Body of pancreas (tissue), 4 donors: ENCODE data around the gene DMXL2. TPM values are rescaled to one million over a fixed set of nuclear protein-coding genes. Genes with fewer than 3 reads are reported as not detected.
"Not testable (repeated sequence)": the region's sequence is repeated elsewhere in the genome, so short reads cannot be mapped to it uniquely, and the experiment has no call there.

Experiments
- ATAC-seq: fragments of 150-250 bp; one replicate; pipeline ENCODE4 v1.9.1; 2016
- DNase-seq, 4 donors: peaks; one replicate each; pipeline ENCODE4 v3.0.0-alpha.2; 2019
- H3K27ac ChIP-seq, 4 donors: fragments of 200-600 bp; sonication (generic); 1 replicate in 3 of 4; 2 replicates in 1 of 4; pipeline versions ENCODE4 v1.5.1 to v1.6.1; 2016 to 2019; ENCODE audit warnings: mild to moderate bottlenecking in 1 of 4, mixed read lengths in 1 of 4, moderate library complexity in 1 of 4
- H3K27me3 ChIP-seq, 2 donors: fragments of 200-600 bp; sonication (generic); one replicate each; pipeline ENCODE4 v1.6.0; 2016; ENCODE audit warnings: mild to moderate bottlenecking in 1 of 2
- H3K36me3 ChIP-seq, 2 donors: fragments of 200-600 bp; sonication (generic); replicated peaks in 1 of 2; 2 replicates each; pipeline ENCODE4 v1.5.1; 2016; ENCODE audit warnings: low read depth in 2 of 2; ENCODE audit not compliant: insufficient read depth in 1 of 2
- H3K4me1 ChIP-seq: fragments of 200-600 bp; sonication (generic); one replicate; pipeline ENCODE4 v1.6.0; 2016
- H3K4me3 ChIP-seq, 2 donors: fragments of 200-600 bp; sonication (generic); 1 replicate in 1 of 2; 2 replicates in 1 of 2; pipeline ENCODE4 v1.5.1; 2016 to 2019
- H3K9me3 ChIP-seq, 3 donors: fragments of 200-600 bp; sonication (generic); 1 replicate in 2 of 3; 2 replicates in 1 of 3; pipeline ENCODE4 v1.5.1; 2016
- CTCF ChIP-seq, 7 experiments: fragments of 450-650 bp in 4 of 7; fragments of 200-600 bp in 3 of 7; sonication (generic) in 3 of 7; IDR thresholded peaks; one replicate each; pipeline ENCODE4 v1.5.1; 2016 to 2019; ENCODE audit warnings: antibody characterized with exemption in 7 of 7
- POLR2A ChIP-seq, 3 donors: fragments of 450-650 bp; IDR thresholded peaks; one replicate each; pipeline ENCODE4 v1.6.1; 2016; ENCODE audit warnings: antibody characterized with exemption in 3 of 3, mild to moderate bottlenecking in 2 of 3
- WGBS, 2 donors: methylation state at CpG; one replicate each; pipeline ENCODE4 v1.1.5; 2017; 5-methylcytosine and 5-hydroxymethylcytosine counted together
- intact Hi-C: fragments of 100-400 bp; cut with DNase I; formaldehyde crosslinking; loops from one replicate; pipeline ENCODE4 v1.15.1; 2023
- total RNA-seq, 2 donors: library from RNA; depleted of rRNA; stranded (reverse); fragments of >200 nt; gene quantifications; one replicate each; pipeline ENCODE4 v1.1.0, GENCODE V29; 2016

DMXL2 gene
- total RNA-seq, 2 donors from 2014 or later = 34.8 to 48.1 TPM

- peak; percentile 34 to 79 (median 45) for DNase-seq
- Histone ChIP-seq H3K4me1 (no peaks in the 10 kb centered on the region), H3K27me3 (no peaks in the 10 kb centered on the region), H3K9me3 (no peaks in the 10 kb centered on the region), H3K36me3 (no peaks in the 10 kb centered on the region), H3K27ac (no peak overlapping the region), H3K4me3 (no peak overlapping the region)
- 31 to 35% methylated on average over 4 of the region's 4 CpGs for WGBS, 2 donors
- intact Hi-C loops = loop anchor here (5.0 kb wide), 1 partner anchor 122 kb away; no protein-coding TSS in a partner anchor
- peak; percentile 38 to 93 (median 87) for TF ChIP-seq CTCF (IDR thresholded peaks at IDR 0.05)
- TF ChIP-seq POLR2A (IDR thresholded peaks at IDR 0.05) = no peak
- ATAC-seq = peak; percentile 76
Measured at GRCh38 chr15:51649659-51650521, 27.3 kb upstream of the DMXL2 start.

- H3K36me3 ChIP-seq, H3K4me1 ChIP-seq, DNase-seq, H3K27ac ChIP-seq, ATAC-seq, H3K4me3 ChIP-seq, H3K9me3 ChIP-seq, intact Hi-C loops, H3K27me3 ChIP-seq: not testable (repeated sequence)
- WGBS, 2 donors = 58 to 70% methylated on average over 4 of the region's 4 CpGs
Measured at GRCh38 chr15:51648643-51649042, 26.1 kb upstream of the DMXL2 start.

GRCh38 chr15:51648101-51648500 lies 25.5 kb upstream of the DMXL2 start:
- ATAC-seq, H3K36me3 ChIP-seq, H3K4me3 ChIP-seq, H3K27me3 ChIP-seq, H3K27ac ChIP-seq, H3K9me3 ChIP-seq, H3K4me1 ChIP-seq, intact Hi-C loops, DNase-seq: not testable (repeated sequence)
- 83 to 92% methylated on average over 1 of the region's 1 CpG for WGBS, 2 donors

- 43 to 53% methylated on average over 3 of the region's 3 CpGs for WGBS, 2 donors
- ATAC-seq = no peak
Measured at GRCh38 chr15:51647128-51647562, 24.6 kb upstream of the DMXL2 start.

GRCh38 chr15:51642696-51643095 lies 20.1 kb upstream of the DMXL2 start:
- ATAC-seq = no peak
- DNase-seq = no peak
- Histone ChIP-seq H3K4me1 (no peaks in the 10 kb centered on the region), H3K9me3 (no peaks in the 10 kb centered on the region), H3K27me3 (no peaks in the 10 kb centered on the region), H3K36me3 (no peaks in the 10 kb centered on the region), H3K27ac (no peak overlapping the region), H3K4me3 (no peak overlapping the region)
- intact Hi-C loops = no loop called here
- TF ChIP-seq CTCF (IDR thresholded peaks at IDR 0.05) (no peak), POLR2A (IDR thresholded peaks at IDR 0.05) (no peak)
- 57 to 63% methylated on average over 1 of the region's 1 CpG for WGBS, 2 donors

More at GRCh38 chr15:51647128-51647562, 24.6 kb upstream of the DMXL2 start:
- intact Hi-C loops = no loop called here
- H3K36me3 ChIP-seq = no peaks in the 10 kb centered on the region
- no peak overlapping the region for H3K4me3 ChIP-seq
- H3K27ac ChIP-seq = no peak overlapping the region
- no peaks in the 10 kb centered on the region for H3K27me3 ChIP-seq
- no peaks in the 10 kb centered on the region for H3K9me3 ChIP-seq
- DNase-seq = peak in 3 of 4 donors; percentile 21 to 57 (median 33)
- TF ChIP-seq CTCF (IDR thresholded peaks at IDR 0.05) (no peak), POLR2A (IDR thresholded peaks at IDR 0.05) (no peak)
- H3K4me1 ChIP-seq = no peaks in the 10 kb centered on the region
